K562 (cell line): ENCODE data around the gene CDKN2AIP.

Experiments
- ZNF384 ChIP-seq: IDR thresholded peaks from 2 replicates; pipeline ENCODE4 v1.6.1; 2012; ENCODE audit warnings: low read depth, low read length, improper control_type of control experiment
- ZNF431 ChIP-seq: sonication (generic); formaldehyde crosslinking; IDR thresholded peaks from 2 replicates; pipeline ENCODE4 v1.8.0; 2022; ENCODE audit warnings: mild to moderate bottlenecking, missing genetic modification reagents

DNA sequence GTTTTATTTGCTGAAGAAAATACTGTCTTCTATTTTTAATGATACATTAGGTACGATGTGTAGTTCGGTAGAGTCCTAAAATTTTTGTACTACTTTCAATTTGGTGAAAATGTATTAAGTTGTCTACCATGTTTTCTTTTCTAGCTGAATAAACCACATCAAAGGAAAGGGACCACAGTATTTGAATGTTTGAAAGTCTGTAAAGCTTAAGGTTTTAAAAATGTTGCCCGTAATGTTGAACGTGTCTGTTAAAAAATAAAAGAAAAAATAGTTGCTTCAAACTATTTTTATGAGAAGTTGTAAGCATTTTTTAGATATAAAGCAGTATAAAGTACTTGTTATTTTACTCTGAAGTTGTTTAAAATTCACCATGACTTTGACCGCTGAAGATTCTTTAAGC is 3.2 kb downstream of the CDKN2AIP start:
- no peak for TF ChIP-seq ZNF431 (CRISPR knock-in tag)
- no peak for TF ChIP-seq ZNF384
